Neural progenitor cell (in vitro differentiated cells): ENCODE results near the gene SHH. TPM values are rescaled to one million over a fixed set of nuclear protein-coding genes. Genes with fewer than 3 reads are reported as not detected.
A peak's percentile ranks its signal among the peaks of the same experiment; 100 is the strongest.

Source experiments
- DNase-seq: peaks from one replicate; pipeline ENCODE4 v3.0.0-alpha.2; 2016; ENCODE audit warnings: low spot score
- H2AFZ ChIP-seq: fragments of 200-600 bp; sonication (generic); replicated peaks from 2 replicates; pipeline ENCODE4 v1.6.1; 2016; ENCODE audit warnings: antibody characterized with exemption
- H3F3A ChIP-seq: fragments of 200-600 bp; sonication (generic); 2 replicates; pipeline ENCODE4 v1.6.1; 2016; ENCODE audit warnings: antibody characterized with exemption, low read depth
- H3K27ac ChIP-seq: fragments of 200-600 bp; sonication (generic); 2 replicates; pipeline ENCODE4 v1.5.1; 2016; ENCODE audit warnings: mild to moderate bottlenecking
- H3K27me3 ChIP-seq: fragments of 200-600 bp; sonication (generic); 2 replicates; pipeline ENCODE4 v1.6.1; 2016; ENCODE audit warnings: mild to moderate bottlenecking, moderate library complexity
- H3K36me3 ChIP-seq: fragments of 200-600 bp; sonication (generic); 2 replicates; pipeline ENCODE4 v1.5.1; 2016
- H3K4me1 ChIP-seq: fragments of 200-600 bp; sonication (generic); 2 replicates; pipeline ENCODE4 v1.6.1; 2016; ENCODE audit warnings: mixed run types
- H3K4me2 ChIP-seq: fragments of 200-600 bp; sonication (generic); 2 replicates; pipeline ENCODE4 v1.6.1; 2016
- H3K4me3 ChIP-seq: fragments of 200-600 bp; sonication (generic); 2 replicates; pipeline ENCODE4 v1.5.1; 2016
- H3K79me2 ChIP-seq: fragments of 200-600 bp; sonication (generic); 2 replicates; pipeline ENCODE4 v1.6.1; 2016; ENCODE audit warnings: low read depth
- H3K9ac ChIP-seq: fragments of 200-600 bp; sonication (generic); 2 replicates; pipeline ENCODE4 v1.6.1; 2016
- H3K9me3 ChIP-seq: fragments of 200-600 bp; sonication (generic); 2 replicates; pipeline ENCODE4 v1.5.1; 2016; ENCODE audit warnings: low read depth
- H4K20me1 ChIP-seq: fragments of 200-600 bp; sonication (generic); 2 replicates; pipeline ENCODE4 v1.6.1; 2016; ENCODE audit warnings: low read depth
- H3K27ac Mint-ChIP-seq: 3 replicates; pipeline ENCODE4 v1.8.0; 2021; ENCODE audit warnings: mixed read lengths
- H3K27me3 Mint-ChIP-seq: 2 replicates; pipeline ENCODE4 v1.8.0; 2022; ENCODE audit warnings: low read depth, mild to moderate bottlenecking, inconsistent platforms, moderate library complexity, mixed read lengths; ENCODE audit not compliant: insufficient read depth
- H3K36me3 Mint-ChIP-seq: 3 replicates; pipeline ENCODE4 v1.8.0; 2021; ENCODE audit warnings: mixed read lengths
- H3K4me1 Mint-ChIP-seq: 3 replicates; pipeline ENCODE4 v1.8.0; 2021; ENCODE audit warnings: mixed read lengths
- H3K4me3 Mint-ChIP-seq: 3 replicates; pipeline ENCODE4 v1.8.0; 2021; ENCODE audit warnings: mild to moderate bottlenecking, moderate library complexity, mixed read lengths
- H3K9me3 Mint-ChIP-seq: 3 replicates; pipeline ENCODE4 v1.8.0; 2020; ENCODE audit warnings: mixed read lengths
- EZH2 ChIP-seq: fragments of 200-600 bp; sonication (generic); IDR thresholded peaks from 2 replicates; pipeline ENCODE4 v1.6.1; 2017; ENCODE audit warnings: antibody characterized with exemption, mild to moderate bottlenecking, moderate library complexity
- EZH2phosphoT487 ChIP-seq: fragments of 200-600 bp; sonication (generic); IDR thresholded peaks from 2 replicates; pipeline ENCODE4 v1.6.1; 2017; ENCODE audit warnings: antibody characterized with exemption
- total RNA-seq: library from RNA; depleted of rRNA; stranded (reverse); fragments of >200 nt; gene quantifications from 2 replicates; pipeline ENCODE4 v1.2.3, GENCODE V29; 2015; ENCODE audit warnings: low replicate concordance
- TF ChIP-seq, protein P1 (sequence below): fragments of 200-600 bp; sonication (generic); IDR thresholded peaks from 2 replicates; pipeline ENCODE4 v1.5.1; 2017; ENCODE audit warnings: antibody characterized with exemption, mild to moderate bottlenecking

SHH gene
- total RNA-seq, 1 donor from 2014 or later, result not detected

DNA sequence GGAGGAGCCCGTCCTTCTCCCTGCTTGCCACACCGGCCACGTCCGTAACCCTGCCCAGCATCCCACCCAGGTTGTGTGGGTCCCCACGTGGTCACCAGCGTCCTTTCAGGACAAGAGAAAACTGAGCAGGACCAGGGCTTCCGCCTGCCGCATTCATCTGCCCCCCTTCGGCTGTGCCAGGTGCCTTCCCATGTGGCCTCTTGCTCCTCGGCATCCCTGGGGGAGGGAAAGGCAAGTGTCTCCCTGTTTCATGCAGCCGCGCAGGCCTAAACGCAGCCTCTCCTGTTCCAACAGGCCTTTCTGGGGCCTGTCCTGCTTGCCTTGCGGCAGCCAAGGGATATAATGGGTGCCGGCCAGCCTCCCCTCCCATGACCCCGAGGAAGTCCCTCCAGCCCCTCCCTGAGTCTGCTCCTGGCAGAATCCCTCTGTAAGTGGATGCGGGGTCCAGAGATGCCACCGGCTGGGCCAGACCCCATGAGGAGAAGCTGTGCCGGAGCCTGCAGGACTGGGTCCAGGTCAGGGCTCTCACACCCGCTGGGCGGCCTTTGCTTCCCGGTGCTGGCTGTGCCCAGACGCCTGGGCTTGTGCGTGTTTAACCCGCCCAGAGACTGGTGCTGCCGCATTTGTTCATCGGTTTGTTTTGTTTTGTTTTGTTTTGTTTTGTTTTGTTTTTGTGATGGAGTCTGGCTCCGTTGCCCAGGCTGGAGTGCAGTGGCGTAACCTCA is 23.1 kb downstream of the SHH start:
- peak overlapping the region; percentile 54 for H3K4me3 Mint-ChIP-seq
- no peak overlapping the region for H3K4me3 ChIP-seq
- H3K27ac Mint-ChIP-seq, result no peak overlapping the region
- H3K36me3 ChIP-seq, result no peaks in the 10 kb centered on the region
- H4K20me1 ChIP-seq, result no peaks in the 10 kb centered on the region
- peaks cover 5% of the 10 kb centered on the region for H3F3A ChIP-seq
- H3K4me1 ChIP-seq, result no peaks in the 10 kb centered on the region
- DNase-seq, result no peak
- H3K27me3 ChIP-seq, result peaks cover 27% of the 10 kb centered on the region
- H3K9me3 Mint-ChIP-seq, result peaks cover 7% of the 10 kb centered on the region
- no peak for TF ChIP-seq EZH2
- TF ChIP-seq EZH2phosphoT487, result no peak
- TF ChIP-seq, protein P1, sequence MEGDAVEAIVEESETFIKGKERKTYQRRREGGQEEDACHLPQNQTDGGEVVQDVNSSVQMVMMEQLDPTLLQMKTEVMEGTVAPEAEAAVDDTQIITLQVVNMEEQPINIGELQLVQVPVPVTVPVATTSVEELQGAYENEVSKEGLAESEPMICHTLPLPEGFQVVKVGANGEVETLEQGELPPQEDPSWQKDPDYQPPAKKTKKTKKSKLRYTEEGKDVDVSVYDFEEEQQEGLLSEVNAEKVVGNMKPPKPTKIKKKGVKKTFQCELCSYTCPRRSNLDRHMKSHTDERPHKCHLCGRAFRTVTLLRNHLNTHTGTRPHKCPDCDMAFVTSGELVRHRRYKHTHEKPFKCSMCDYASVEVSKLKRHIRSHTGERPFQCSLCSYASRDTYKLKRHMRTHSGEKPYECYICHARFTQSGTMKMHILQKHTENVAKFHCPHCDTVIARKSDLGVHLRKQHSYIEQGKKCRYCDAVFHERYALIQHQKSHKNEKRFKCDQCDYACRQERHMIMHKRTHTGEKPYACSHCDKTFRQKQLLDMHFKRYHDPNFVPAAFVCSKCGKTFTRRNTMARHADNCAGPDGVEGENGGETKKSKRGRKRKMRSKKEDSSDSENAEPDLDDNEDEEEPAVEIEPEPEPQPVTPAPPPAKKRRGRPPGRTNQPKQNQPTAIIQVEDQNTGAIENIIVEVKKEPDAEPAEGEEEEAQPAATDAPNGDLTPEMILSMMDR, result no peak
- H2AFZ ChIP-seq, result no peak overlapping the region
- H3K9me3 ChIP-seq, result no peaks in the 10 kb centered on the region
- no peaks in the 10 kb centered on the region for H3K79me2 ChIP-seq
- H3K9ac ChIP-seq, result no peak overlapping the region
- peaks cover 15% of the 10 kb centered on the region for H3K27me3 Mint-ChIP-seq
- H3K27ac ChIP-seq, result no peak overlapping the region
- H3K36me3 Mint-ChIP-seq, result peaks cover 3% of the 10 kb centered on the region
- H3K4me2 ChIP-seq, result no peak overlapping the region
- H3K4me1 Mint-ChIP-seq, result peaks cover 5% of the 10 kb centered on the region

DNA sequence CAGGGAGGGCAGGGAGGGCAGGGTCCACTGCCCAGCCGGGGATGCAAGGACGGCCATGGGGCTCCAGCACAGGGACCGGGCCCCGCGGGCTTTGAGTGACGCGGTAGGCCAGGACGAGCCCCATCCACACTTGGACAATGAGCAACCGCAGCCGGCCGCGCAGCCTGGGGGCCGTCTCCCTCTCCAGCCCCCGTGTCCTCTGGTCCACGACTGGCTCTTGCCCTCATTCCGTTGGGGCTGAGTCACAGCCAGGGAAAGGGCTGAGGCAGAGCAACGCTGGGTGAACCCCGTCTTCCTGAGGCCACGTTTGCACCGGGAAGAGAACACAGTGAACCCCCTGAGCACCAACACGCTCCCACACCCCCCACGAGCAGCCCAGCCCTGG is 23.7 kb downstream of the SHH start:
- H2AFZ ChIP-seq, result no peak overlapping the region

GRCh38 chr7:155787171-155787851 is 25.0 kb downstream of the SHH start:
- DNase-seq, result peak; percentile 56
- Mint-ChIP-seq H3K4me1 (peaks cover 5% of the 10 kb centered on the region), H3K4me3 (peak overlapping the region; percentile 80), H3K9me3 (peaks cover 7% of the 10 kb centered on the region), H3K36me3 (peaks cover 7% of the 10 kb centered on the region), H3K27ac (no peak overlapping the region), H3K27me3 (peaks cover 19% of the 10 kb centered on the region)
- Histone ChIP-seq H3K9me3 (no peaks in the 10 kb centered on the region), H3K36me3 (no peaks in the 10 kb centered on the region), H3K79me2 (no peaks in the 10 kb centered on the region), H3F3A (peaks cover 9% of the 10 kb centered on the region), H3K27me3 (peaks cover 27% of the 10 kb centered on the region), H3K4me3 (peak overlapping the region; percentile 63), H3K4me2 (peak overlapping the region; percentile 84), H2AFZ (peak overlapping the region; percentile 82), H3K27ac (no peak overlapping the region), H3K4me1 (no peaks in the 10 kb centered on the region), H4K20me1 (no peaks in the 10 kb centered on the region), H3K9ac (no peak overlapping the region)
- TF ChIP-seq, protein P1, result no peak
- peak; percentile 51 for TF ChIP-seq EZH2

More for the DNA sequence above, 23.7 kb downstream of the SHH start:
- H3K9me3 Mint-ChIP-seq, result peaks cover 7% of the 10 kb centered on the region
- H3K27ac Mint-ChIP-seq, result no peak overlapping the region
- H3K4me1 ChIP-seq, result no peaks in the 10 kb centered on the region
- peaks cover 27% of the 10 kb centered on the region for H3K27me3 ChIP-seq
- no peak overlapping the region for H3K4me3 ChIP-seq
- peaks cover 5% of the 10 kb centered on the region for H3K4me1 Mint-ChIP-seq
- H3K4me2 ChIP-seq, result no peak overlapping the region
- no peaks in the 10 kb centered on the region for H3K79me2 ChIP-seq
- no peak overlapping the region for H3K9ac ChIP-seq
- no peak overlapping the region for H3K4me3 Mint-ChIP-seq
- H3K27me3 Mint-ChIP-seq, result peaks cover 17% of the 10 kb centered on the region
- H3K36me3 Mint-ChIP-seq, result peaks cover 3% of the 10 kb centered on the region
- TF ChIP-seq EZH2 (no peak), EZH2phosphoT487 (no peak)
- TF ChIP-seq, protein P1, result no peak
- no peaks in the 10 kb centered on the region for H4K20me1 ChIP-seq
- H3K27ac ChIP-seq, result no peak overlapping the region
- no peaks in the 10 kb centered on the region for H3K36me3 ChIP-seq
- DNase-seq, result no peak
- H3F3A ChIP-seq, result peaks cover 9% of the 10 kb centered on the region
- no peaks in the 10 kb centered on the region for H3K9me3 ChIP-seq
